ENCODE measurements around the gene TTLL1.
A peak's percentile ranks its signal among the peaks of the same experiment; 100 is the strongest.
"Not testable (repeated sequence)": the region's sequence is repeated elsewhere in the genome, so short reads cannot be mapped to it uniquely, and the experiment has no call there.

TTLL1 gene

DNA sequence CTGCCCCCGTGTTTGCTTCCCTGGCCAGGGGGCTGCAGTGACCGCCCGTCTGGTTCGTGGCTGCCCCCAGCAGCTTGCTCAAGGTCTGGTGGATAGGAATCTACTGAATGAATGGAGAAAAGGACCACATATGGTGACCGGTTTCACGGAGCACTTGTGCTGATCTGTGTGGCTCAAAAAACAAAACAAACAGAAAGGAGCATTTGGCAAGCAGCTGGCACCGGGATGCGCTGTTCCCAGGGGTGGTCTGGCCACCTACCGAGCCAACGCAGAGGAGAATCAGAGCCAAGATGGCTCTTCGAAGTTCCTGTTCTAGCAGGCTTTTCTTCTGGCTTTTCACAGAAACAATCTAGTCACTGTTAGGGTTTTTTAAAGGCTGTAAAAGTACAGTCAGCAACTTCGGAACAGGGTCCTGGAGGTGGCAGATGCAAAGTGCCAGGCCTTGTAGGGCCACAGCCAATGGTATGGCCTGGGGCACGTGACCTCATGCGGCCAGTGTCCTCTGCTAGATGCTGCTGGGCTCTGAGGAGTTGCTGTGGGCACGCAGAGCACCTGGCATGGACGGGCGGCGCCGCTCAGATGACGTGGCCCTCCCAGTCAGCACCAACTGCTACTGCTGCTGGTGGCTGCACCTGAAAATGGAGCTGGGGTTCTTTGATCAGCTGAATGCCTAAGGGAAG lies 47.0 kb downstream of the TTLL1 start:
- H3K27me3 Mint-ChIP-seq: no peaks in the 10 kb centered on the region
- no peak overlapping the region for H3K27ac Mint-ChIP-seq (ENCODE audit: low read depth)
- H3K4me1 Mint-ChIP-seq: peaks cover 6% of the 10 kb centered on the region
- H3K36me3 Mint-ChIP-seq (ENCODE audit: insufficient read depth): peaks cover 2% of the 10 kb centered on the region
- ATAC-seq (replicated peaks; ENCODE audit: extremely low read depth, poor library complexity, severe bottlenecking) (no peak), DNase-seq (ENCODE audit: low spot score in 2 of 2) (no peak)
- H3K4me3 Mint-ChIP-seq: no peak overlapping the region
- H3K9me3 Mint-ChIP-seq: no peaks in the 10 kb centered on the region

DNA sequence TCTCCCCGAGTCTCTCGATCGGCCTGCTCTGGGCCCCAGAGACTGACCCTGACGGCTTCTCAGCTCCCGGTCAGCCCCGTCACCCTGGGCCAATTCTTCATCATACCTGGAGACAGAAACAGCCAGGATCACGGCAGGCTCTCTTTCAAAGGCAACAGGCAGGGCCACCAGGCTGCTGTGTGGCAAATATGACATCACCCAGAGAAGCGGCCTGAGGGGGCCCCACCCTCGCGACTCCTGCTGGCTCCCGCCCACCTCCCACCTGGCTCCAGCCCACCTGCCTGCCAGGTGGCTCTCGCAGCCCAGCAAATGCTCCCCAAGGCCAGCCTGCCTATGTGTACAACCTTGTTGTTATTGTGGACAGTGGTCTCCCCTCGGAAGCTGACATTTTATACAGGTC lies 49.4 kb downstream of the TTLL1 start:
- no peaks in the 10 kb centered on the region for H3K27me3 Mint-ChIP-seq
- H3K27ac Mint-ChIP-seq (ENCODE audit: low read depth): no peak overlapping the region
- H3K9me3 Mint-ChIP-seq: no peaks in the 10 kb centered on the region
- H3K4me1 Mint-ChIP-seq: peaks cover 6% of the 10 kb centered on the region
- DNase-seq (ENCODE audit: low spot score in 2 of 2) (no peak), ATAC-seq (replicated peaks; ENCODE audit: extremely low read depth, poor library complexity, severe bottlenecking) (no peak)
- no peak overlapping the region for H3K4me3 Mint-ChIP-seq
- peaks cover 2% of the 10 kb centered on the region for H3K36me3 Mint-ChIP-seq (ENCODE audit: insufficient read depth)

DNA sequence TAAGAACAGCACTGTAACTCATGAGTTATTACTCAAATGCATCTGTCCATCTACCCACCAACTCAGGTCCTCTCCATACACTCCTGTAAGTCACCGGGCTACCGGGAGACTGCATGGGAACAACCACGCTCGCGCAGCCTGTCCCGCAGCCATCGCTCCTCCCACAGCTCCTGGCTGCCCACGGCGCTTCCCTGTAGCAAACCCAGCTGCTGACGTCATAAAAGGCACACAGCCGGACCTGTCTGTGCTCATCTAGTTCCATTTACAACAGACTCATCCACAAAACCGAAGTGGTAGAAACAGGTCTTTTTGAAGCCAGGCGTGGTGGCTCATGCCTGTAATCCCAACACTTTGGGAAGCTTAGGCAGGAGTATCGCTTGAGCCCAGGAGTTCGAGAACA lies 50.9 kb downstream of the TTLL1 start:
- Mint-ChIP-seq H3K4me3 (no peak overlapping the region), H3K27me3 (no peaks in the 10 kb centered on the region), H3K36me3 (ENCODE audit: insufficient read depth) (peaks cover 2% of the 10 kb centered on the region), H3K27ac (ENCODE audit: low read depth) (no peak overlapping the region), H3K4me1 (peaks cover 5% of the 10 kb centered on the region), H3K9me3 (no peaks in the 10 kb centered on the region)
- ATAC-seq (replicated peaks; ENCODE audit: extremely low read depth, poor library complexity, severe bottlenecking) (no peak), DNase-seq (ENCODE audit: low spot score in 2 of 2) (no peak)

DNA sequence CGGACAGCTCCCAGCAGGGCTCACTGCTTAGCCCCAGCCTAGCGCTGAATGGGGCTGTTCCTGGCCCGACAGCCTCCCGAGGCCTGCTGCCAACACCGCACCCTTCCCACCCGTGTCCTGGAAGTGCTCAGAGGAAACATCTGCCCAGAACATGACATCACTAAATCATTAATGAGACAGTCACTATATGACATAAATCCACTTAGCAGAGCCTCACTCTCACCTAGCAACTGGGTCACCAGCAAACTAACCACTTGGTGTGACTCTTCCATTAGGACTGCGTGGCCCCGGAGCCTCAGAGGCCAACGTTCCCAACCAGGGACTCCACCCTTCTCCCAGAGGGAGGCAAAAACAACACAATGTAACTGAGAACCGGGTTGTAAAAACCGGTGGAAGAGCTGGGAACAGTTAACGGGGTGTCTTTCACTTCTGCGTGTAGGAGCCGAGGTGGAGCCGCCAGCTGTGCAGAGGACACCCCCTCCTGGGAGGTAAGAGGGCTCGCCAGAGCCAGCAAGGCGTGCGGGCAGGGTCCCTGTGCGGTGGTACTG lies 52.8 kb downstream of the TTLL1 start:
- no peak for ATAC-seq (replicated peaks; ENCODE audit: extremely low read depth, poor library complexity, severe bottlenecking)
- no peak for DNase-seq (ENCODE audit: low spot score in 2 of 2)
- H3K4me1 Mint-ChIP-seq: peaks cover 5% of the 10 kb centered on the region
- no peaks in the 10 kb centered on the region for H3K9me3 Mint-ChIP-seq
- no peaks in the 10 kb centered on the region for H3K27me3 Mint-ChIP-seq
- H3K27ac Mint-ChIP-seq (ENCODE audit: low read depth): peak overlapping the region; percentile 64
- H3K4me3 Mint-ChIP-seq: no peak overlapping the region
- peaks cover 2% of the 10 kb centered on the region for H3K36me3 Mint-ChIP-seq (ENCODE audit: insufficient read depth)

DNA sequence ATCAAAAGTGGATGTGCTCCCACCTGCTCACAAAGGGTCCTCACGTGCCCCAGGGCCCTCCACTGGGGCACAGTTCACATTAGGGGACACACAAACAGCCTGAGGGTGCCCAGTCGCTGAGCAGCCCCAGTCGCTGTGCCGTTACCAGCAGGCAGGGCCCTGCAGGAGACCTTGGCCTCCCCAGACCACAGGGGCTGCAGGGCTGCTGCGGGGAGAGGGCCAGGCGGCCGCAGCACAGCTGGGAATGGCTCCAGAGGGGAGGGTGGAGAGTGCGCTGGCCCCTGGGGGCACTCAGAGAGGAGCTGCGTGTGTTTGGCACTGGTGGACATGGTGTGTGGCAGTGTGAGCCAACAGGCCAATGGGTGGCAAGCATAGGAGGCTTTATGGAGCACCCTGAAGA lies 53.9 kb downstream of the TTLL1 start:
- no peak overlapping the region for H3K27ac Mint-ChIP-seq (ENCODE audit: low read depth)
- H3K36me3 Mint-ChIP-seq (ENCODE audit: insufficient read depth): peaks cover 2% of the 10 kb centered on the region
- H3K27me3 Mint-ChIP-seq: no peaks in the 10 kb centered on the region
- H3K4me3 Mint-ChIP-seq: no peak overlapping the region
- DNase-seq (ENCODE audit: low spot score in 2 of 2) (no peak), ATAC-seq (replicated peaks; ENCODE audit: extremely low read depth, poor library complexity, severe bottlenecking) (no peak)
- H3K9me3 Mint-ChIP-seq: no peaks in the 10 kb centered on the region
- H3K4me1 Mint-ChIP-seq: peaks cover 5% of the 10 kb centered on the region

DNA sequence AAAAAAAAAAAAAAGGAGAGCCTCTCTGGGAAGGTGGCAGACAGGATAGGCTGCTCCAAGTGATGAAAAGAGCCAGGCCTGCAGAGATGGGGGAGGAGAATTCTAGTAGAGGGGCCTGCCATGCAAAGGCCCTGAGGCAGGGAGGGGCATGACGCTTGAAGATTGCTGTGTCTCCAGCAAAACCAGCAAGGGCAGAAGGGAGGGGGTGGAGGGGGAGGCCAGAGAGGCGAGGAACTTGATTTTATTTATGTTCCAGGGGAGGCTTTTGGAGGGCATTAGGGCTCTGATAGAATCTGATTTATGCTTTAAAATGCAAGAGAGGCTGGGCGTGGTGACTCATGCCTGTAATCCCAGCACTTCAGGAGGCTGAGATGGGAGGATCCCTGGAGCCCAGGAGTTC lies 57.6 kb downstream of the TTLL1 start:
- Mint-ChIP-seq H3K4me1 (peaks cover 5% of the 10 kb centered on the region), H3K27me3 (no peaks in the 10 kb centered on the region), H3K4me3 (no peak overlapping the region), H3K36me3 (ENCODE audit: insufficient read depth) (peaks cover 2% of the 10 kb centered on the region), H3K27ac (ENCODE audit: low read depth) (no peak overlapping the region), H3K9me3 (no peaks in the 10 kb centered on the region)
- no peak for ATAC-seq (replicated peaks; ENCODE audit: extremely low read depth, poor library complexity, severe bottlenecking)
- no peak for DNase-seq (ENCODE audit: low spot score in 2 of 2)

DNA sequence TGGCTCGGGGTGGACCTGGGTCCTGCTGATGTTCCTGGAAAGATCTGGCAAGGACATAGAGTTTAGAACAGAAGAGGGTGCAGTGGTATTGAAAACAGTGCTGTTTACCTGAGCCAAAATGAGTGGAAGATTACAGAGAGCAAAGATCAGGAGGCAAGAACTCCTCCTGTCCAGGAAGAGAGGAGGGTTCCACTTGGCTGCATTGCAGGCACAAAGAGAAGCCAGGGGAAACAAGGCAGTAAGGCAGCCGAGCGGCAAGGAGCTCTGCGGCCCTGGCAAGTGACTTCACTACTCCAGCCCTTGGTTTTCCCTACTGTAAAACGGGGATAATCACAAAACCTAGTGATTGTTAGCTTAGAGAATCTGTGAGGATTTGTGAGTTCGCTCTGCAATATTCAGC lies 70.6 kb downstream of the TTLL1 start:
- Mint-ChIP-seq H3K4me1 (peaks cover 20% of the 10 kb centered on the region), H3K27ac (ENCODE audit: low read depth) (no peak overlapping the region), H3K36me3 (ENCODE audit: insufficient read depth) (peaks cover 12% of the 10 kb centered on the region), H3K9me3 (no peaks in the 10 kb centered on the region), H3K4me3 (no peak overlapping the region), H3K27me3 (no peaks in the 10 kb centered on the region)
- no peak for DNase-seq (ENCODE audit: low spot score in 2 of 2)
- no peak for ATAC-seq (replicated peaks; ENCODE audit: extremely low read depth, poor library complexity, severe bottlenecking)

DNA sequence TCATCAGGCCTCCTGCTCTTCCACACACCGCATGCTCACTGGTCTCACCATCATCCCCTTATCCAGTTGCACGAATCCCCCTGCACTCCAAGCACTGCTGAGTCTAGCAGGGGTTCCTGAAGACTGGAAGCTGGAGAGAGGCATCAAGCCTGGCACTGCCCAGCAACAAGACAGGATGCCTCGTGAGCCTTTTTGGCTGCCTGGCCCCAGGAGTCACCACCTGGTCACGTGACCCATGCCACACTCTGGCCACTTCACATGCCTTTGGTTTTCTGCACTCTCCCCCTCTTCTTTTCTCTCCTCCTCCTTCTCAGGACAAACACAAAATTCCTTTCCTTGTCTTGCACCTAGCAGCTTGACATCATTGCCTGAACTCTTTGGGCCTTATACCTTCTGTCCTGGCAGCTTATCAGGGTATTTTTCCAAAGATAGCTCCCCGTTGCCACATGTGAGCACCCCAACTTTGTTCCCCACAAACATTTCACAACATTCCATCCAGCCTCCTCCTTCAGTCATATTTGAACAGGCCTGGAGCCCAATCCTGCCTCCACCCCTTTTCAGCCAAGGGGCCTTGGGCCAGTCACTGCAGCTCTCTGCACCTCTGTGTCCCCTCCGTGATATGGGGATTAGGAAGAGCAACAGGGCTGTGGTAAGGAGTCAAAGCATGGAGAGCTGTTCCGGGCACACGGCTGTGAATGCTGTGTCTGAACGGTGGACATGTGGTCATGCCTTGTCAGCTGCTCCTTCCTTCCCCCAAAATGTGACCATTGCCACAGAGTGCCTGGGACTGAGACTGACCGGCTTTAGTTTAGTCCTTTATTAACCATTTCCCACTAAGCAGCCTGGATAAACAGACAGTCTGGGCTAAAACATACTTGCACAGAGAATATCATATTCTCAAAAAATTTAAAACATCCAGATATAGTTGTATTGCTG lies 71.4 kb downstream of the TTLL1 start:
- Mint-ChIP-seq H3K36me3 (ENCODE audit: insufficient read depth) (peaks cover 14% of the 10 kb centered on the region), H3K4me1 (peaks cover 27% of the 10 kb centered on the region), H3K27me3 (no peaks in the 10 kb centered on the region), H3K27ac (ENCODE audit: low read depth) (no peak overlapping the region), H3K4me3 (no peak overlapping the region), H3K9me3 (no peaks in the 10 kb centered on the region)
- DNase-seq (ENCODE audit: low spot score in 2 of 2) (no peak), ATAC-seq (replicated peaks; ENCODE audit: extremely low read depth, poor library complexity, severe bottlenecking) (no peak)

DNA sequence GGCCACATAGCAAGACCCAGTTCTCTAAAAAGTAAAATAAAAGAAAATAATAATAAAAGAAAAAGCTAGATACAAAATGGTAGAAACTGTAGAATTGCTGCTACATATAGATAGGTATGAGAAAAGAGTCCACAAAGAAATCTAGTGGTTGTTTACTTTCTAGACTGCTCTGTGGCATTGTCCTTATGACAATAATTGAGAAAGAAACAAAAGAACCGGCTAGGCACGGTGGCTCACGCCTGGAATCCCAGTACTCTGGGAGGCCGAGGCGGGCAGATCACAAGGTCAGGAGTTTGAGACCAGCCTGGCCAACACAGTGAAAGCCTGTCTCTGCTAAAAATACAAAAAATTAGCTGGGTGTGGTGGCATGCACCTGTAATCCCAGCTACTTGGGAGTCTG lies 73.0 kb downstream of the TTLL1 start:
- H3K36me3 Mint-ChIP-seq (ENCODE audit: insufficient read depth): peaks cover 14% of the 10 kb centered on the region
- H3K9me3 Mint-ChIP-seq; H3K27me3 Mint-ChIP-seq; H3K27ac Mint-ChIP-seq (ENCODE audit: low read depth); DNase-seq (ENCODE audit: low spot score in 2 of 2); ATAC-seq (replicated peaks; ENCODE audit: extremely low read depth, poor library complexity, severe bottlenecking): not testable (repeated sequence)
- H3K4me1 Mint-ChIP-seq: peaks cover 32% of the 10 kb centered on the region
- peak overlapping the region; percentile 97 for H3K4me3 Mint-ChIP-seq

DNA sequence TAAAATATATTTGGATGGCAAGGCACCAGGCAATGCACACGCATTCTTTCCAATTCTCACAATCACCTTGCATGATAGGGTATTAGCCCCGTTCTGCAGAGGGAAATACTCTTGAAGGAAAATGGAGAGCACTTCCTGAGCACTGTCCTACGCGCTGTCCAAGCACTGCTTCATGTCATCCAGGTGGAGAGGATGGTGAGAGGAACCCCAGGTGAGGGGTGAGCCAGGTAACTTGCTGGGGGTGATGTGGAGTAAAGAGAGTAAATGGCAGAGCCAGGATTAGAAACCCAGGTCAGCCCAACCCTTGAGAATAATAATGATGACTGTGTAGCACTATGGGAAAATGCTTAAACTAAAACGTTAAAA lies 73.5 kb downstream of the TTLL1 start:
- H3K36me3 Mint-ChIP-seq (ENCODE audit: insufficient read depth): peaks cover 14% of the 10 kb centered on the region
- peaks cover 32% of the 10 kb centered on the region for H3K4me1 Mint-ChIP-seq
- H3K27ac Mint-ChIP-seq (ENCODE audit: low read depth): peak overlapping the region; percentile 93
- ATAC-seq (replicated peaks; ENCODE audit: extremely low read depth, poor library complexity, severe bottlenecking) (peak; percentile 4), DNase-seq (ENCODE audit: low spot score in 2 of 2) (no peak)
- no peaks in the 10 kb centered on the region for H3K27me3 Mint-ChIP-seq
- peak overlapping the region; percentile 97 for H3K4me3 Mint-ChIP-seq
- H3K9me3 Mint-ChIP-seq: no peaks in the 10 kb centered on the region

DNA sequence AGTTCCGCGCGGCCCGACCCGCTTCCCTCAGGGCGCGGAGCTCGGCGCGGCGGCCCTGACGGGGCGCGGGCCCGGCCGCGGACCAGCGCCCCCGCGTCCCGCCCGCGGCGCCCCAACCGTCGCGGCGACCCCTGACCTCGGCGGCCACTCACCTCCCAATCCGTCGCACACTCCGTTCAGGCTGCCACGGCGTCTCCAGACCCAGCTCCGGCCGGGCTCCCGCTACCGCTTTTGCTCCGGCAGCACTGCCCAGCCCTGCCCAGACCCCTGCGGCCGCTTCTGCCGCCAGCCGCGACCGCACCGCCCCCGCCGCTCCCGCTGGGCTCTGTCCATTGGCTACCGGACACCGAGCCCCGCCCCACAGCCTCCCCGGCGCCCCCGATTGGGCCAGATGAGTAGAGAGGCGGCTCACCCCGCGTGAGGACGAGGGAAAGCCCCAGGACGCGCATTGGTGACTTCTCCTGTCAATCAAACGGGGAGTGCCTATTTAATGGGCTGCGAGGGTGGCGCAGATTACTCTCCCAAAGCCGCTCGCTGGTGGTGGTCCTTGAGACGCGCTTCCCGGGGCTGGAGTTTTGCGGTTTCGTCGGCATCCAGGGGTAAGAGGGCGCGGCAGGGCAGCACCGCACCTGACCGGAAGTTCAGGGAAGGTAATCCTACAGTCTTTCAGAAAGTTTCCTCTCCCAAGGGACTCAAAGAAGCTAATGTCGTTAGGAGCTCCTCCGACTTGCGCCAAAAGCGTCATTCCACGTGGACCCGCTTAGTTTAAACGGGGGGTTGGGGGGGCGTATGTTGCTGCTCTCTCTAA lies 74.1 kb downstream of the TTLL1 start, which contains the start of gene PACSIN2:
PACSIN2 (minus strand) TSS at position 281 of the 808 bp plus-strand sequence. CDS start 103,069 bp downstream, outside the sequence.
- H3K4me1 Mint-ChIP-seq: peaks cover 32% of the 10 kb centered on the region
- H3K36me3 Mint-ChIP-seq (ENCODE audit: insufficient read depth): peaks cover 14% of the 10 kb centered on the region
- peak within 1 kb of the TSS; percentile 97 for H3K4me3 Mint-ChIP-seq
- DNase-seq (ENCODE audit: low spot score in 2 of 2) (peak; percentile 97 to 98), ATAC-seq (replicated peaks; ENCODE audit: extremely low read depth, poor library complexity, severe bottlenecking) (peak; percentile 99)
- H3K9me3 Mint-ChIP-seq: no peaks in the 10 kb centered on the region
- peak within 1 kb of the TSS; percentile 93 for H3K27ac Mint-ChIP-seq (ENCODE audit: low read depth)
- H3K27me3 Mint-ChIP-seq: no peaks in the 10 kb centered on the region

DNA sequence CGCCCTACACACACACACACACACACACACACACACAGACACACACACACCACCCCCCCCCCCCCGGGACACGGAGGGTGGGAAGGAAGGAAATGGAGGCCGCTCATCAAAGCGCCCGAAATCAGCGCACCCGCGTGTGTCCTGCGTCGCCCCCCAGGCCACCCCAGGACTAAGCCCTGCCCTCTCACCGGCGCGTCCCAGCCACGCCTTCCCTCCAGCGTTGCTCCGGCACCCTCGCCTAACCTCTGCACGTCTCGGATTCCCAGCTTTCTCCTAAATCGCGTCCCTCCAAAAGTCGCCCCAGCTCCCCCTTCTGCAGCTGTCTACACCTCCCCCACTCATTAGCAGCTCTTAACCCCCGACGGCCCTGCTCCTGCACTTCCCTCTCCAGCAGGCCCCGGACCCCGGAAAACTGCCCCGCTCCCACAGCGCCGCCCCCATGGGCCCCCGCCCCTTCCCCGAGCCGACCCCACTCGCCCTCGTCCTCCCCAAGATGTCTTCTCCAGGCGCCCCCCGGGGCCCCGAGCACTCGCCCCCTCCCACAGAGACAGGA lies 74.8 kb downstream of the TTLL1 start:
- H3K4me1 Mint-ChIP-seq: peaks cover 32% of the 10 kb centered on the region
- no peaks in the 10 kb centered on the region for H3K27me3 Mint-ChIP-seq
- ATAC-seq (replicated peaks; ENCODE audit: extremely low read depth, poor library complexity, severe bottlenecking) (peak; percentile 15), DNase-seq (ENCODE audit: low spot score in 2 of 2) (peak; percentile 18 to 19)
- peak overlapping the region; percentile 93 for H3K27ac Mint-ChIP-seq (ENCODE audit: low read depth)
- no peaks in the 10 kb centered on the region for H3K9me3 Mint-ChIP-seq
- H3K36me3 Mint-ChIP-seq (ENCODE audit: insufficient read depth): peaks cover 14% of the 10 kb centered on the region
- peak overlapping the region; percentile 97 for H3K4me3 Mint-ChIP-seq

Data from central memory CD8-positive, alpha-beta T cell (primary cell).